Stimulated activated CD8-positive, alpha-beta memory T cell treated with anti-CD3 and anti-CD28 coated beads, Interleukin-7, amount 100 ng/mL, for 1 hour (primary cell): ENCODE data around the gene TBX10.
"Not testable (repeated sequence)": the region's sequence is repeated elsewhere in the genome, so short reads cannot be mapped to it uniquely, and the experiment has no call there.

Source experiments
- DNase-seq, 2 donors: peaks; one replicate each; pipeline ENCODE4 v3.0.0-alpha.2; 2020; ENCODE audit warnings: low read depth in 2 of 2

The TBX10 gene

DNA sequence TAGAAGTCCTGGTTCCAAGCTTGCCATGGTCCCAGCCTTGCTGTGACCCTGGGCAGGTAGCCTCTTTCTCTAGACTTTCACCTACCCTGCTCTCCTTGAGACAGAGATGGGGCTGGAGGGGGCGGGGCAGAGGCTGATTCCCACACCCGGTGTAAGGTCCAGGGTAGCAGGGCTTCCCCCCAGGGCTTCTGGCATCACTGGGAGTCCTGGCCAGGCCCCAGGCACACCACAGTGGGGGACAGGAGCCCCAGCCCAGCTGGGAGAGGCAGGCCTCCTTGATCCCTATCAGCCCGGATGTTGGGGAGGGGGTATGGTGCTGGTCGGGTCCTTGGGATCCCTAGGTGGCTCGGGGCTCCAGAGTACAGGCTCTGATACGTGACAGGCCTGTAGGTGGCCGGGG lies 8.2 kb downstream of the TBX10 start:
- no peak for DNase-seq

DNA sequence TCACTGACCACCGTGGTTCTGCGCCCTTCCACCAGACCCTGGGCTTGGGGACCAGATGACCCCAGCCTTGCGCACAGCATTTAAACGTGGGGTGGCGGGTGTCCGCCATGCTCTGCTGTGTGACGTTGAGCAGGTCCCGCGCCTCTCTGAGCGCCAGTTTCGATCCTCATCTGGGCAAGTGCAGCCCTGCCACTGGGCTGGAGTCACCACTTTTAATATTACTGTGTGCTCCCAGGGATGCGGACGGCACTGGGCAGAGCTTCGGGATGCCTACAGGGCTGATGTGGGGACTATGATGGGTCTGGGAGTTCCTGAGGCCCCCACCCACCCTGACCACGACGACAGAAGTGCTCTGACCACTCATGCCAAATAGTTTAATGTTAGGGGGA lies 8.6 kb downstream of the TBX10 start:
- no peak for DNase-seq

DNA sequence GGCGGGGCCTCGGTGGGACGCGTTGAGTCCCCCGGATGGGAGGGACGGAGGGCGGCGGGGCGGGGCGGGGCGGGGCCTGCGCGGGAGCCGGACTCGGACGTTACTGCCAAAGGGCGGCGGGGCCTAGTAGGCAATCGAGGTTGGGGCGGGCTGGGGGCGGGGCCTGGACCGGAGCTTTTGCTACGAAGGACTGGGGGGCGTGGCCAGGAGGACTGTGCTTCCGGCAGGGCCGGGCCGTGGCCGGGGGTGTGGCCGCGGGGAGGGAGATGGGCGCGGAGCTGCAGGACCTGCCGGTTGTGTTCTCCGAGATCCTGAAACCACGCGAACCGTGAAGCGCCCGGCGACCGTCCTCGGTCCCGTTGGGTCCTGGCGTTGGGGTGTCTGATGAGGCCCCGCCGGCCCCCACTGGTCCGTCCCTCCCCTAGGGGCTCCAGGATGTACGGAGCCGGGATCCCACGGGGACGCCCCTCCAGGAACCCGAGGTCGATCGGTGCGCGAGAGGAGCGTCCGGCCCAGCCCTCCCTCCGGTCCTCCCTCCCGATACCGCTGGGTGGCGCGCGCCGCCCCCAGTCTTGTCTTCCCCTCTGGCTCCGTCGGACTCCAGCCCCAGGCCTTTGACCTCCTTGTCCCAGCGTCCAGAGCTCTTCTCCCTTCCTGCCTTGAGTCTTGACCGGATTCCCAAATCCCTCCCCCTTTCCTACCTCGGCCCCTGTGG lies 9.2 kb downstream of the TBX10 start:
- peak in 1 of 2 donors; percentile 86 for DNase-seq

DNA sequence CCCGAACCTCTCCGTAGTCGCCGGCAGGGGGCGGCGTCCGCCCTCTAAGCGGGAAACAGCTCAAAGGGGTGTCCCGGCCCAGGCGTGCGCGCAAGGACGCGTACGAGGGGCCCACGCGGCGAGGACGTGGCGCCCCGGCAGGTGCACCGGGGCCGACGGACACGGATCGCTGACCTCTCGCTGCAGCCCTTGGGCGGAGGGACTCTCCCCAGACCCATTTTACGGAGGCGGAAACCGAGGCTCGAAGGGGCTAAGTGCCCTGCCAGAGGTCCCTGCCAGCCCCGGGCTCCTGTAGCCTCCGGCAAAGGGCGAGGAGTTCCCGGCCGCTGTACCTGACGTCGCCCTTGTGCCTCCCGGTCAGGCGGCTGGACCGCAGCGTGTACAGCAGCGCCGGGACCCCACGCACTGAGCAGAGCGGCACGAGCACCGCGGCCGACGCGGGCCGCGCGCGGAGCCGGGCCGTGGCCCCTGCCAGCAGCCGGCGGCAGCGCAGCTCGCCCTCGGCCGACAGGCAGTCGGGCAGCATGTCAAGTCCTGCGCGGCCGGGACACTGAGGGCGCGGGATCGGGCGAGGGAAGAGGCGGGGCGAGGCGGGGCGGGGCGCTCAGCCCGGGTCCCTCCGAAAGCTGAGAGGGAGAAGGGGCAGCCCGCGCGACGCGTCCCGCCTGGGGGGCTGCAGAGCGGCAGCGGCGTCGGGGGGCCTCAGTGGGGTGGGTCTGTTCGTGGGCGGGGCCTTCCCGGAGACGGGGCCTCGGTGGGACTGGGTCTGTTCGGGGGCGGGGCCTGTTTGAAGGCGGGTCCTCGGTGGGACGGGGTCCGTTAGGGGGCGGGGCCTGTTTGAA lies 10.0 kb downstream of the TBX10 start, which contains the start of gene NUDT8:
TSS of gene NUDT8 (minus strand) at position 552 of the 842 bp plus-strand sequence. CDS start at position 526, 26 bp downstream.
- peak; percentile 73 to 96 for DNase-seq

DNA sequence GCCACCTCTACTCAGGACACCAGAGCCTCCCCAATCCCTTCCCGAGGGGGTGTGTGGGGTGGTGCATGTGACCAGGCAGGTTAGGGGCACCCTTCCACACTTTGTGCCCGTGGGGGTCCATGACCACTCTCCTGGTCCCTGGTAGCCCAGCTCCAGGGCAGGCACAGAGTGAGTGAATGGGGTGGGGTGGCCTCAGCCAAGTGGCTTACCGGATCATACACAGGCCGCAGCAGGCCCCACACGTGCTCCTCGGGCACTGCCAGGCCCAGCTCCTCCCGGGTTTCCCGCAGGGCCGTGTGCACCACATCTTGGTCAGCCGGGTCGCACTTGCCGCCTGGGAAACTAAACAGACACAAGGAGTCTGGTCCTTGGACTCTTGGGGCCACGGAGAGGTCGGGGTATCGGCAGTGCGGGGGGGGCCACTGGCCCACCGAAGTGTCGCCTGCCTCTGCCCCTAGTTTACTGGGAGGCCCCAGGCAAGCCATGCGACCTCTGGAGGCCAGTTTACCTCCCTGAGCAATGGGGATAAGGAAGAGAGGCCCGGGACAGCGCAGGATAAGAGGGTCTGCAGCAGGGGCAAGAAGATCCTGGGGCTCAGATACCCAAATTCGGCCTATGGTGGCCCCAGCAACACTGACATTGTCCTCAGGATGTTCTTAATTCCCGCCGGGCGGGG lies 10.7 kb downstream of the TBX10 start:
- DNase-seq: no peak

DNA sequence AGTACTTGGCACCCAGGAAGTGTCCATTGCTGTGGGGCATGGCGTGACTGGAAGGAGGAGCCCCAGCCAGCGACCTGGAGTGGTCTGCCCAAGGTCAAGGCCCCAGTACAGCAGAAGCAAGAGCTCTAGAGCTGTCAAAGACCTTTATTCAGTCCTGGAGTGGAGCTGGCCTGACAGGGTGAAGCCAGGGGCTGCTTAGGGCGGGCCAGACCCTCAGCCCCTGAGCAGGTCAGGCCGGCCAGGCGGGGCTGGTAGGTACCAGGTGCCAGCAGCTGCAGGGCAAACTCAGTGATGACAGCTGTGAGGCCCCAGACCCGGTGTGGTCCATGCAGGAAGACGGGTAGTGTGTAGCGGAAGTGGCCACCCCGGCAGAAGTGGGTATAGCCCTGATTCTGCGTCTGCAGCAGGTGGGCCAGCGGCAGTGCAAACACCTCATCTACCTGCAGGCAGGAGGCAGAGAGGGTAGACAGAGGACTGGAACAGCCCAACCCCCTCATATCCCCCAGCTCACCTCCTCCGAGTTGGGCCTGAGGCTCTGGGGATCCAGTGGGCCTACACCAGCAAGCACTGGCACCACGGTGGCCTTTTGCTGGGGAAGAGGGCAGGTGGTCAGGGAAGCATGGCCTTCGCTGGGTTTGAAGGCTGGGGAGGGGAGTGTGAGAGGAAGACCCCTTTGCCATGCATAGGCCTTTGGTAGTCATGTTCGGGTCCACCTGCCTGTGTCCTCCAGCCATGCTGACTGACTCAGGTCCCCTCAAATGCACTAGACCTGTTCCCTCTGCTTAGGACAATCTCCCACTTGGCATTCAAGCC lies 11.5 kb downstream of the TBX10 start:
- no peak for DNase-seq

DNA sequence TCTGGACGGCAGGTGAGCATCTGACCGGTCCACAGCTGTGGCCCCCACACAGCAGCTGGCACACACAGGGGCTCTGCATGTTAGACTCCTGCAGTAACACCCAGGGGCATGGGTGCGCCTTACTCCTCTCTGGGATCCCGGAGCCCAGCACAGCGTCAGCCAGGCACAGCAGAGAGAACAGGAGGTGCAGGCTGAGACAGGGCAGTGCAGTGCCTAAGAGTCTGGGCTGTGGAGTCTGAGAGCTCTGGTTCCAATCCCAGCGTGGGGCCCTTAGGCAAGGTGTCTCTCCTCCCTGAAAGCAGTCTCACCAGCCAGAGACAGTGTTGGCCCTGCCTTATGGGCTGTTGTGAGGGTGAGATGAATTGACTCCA lies 12.1 kb downstream of the TBX10 start:
- no peak for DNase-seq

DNA sequence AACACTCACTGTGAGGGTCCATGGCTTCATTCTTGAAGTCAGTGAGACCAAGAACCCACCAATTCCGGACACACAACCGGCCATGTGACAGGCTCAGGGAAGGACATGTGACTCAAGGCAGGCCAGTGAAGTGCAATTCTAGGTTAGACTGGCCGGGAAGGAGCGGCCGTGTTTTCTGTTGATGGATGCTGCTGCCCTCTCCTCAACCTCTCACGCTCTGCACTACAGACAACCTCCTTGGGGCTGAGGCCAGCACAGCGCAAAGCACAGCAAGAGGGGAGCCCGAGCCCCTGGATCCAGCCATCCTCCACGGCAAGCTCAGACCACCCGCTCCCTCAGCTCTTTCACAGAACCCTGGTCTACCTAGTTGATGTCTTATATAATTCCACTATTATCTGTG lies 12.6 kb downstream of the TBX10 start:
- DNase-seq: no peak

DNA sequence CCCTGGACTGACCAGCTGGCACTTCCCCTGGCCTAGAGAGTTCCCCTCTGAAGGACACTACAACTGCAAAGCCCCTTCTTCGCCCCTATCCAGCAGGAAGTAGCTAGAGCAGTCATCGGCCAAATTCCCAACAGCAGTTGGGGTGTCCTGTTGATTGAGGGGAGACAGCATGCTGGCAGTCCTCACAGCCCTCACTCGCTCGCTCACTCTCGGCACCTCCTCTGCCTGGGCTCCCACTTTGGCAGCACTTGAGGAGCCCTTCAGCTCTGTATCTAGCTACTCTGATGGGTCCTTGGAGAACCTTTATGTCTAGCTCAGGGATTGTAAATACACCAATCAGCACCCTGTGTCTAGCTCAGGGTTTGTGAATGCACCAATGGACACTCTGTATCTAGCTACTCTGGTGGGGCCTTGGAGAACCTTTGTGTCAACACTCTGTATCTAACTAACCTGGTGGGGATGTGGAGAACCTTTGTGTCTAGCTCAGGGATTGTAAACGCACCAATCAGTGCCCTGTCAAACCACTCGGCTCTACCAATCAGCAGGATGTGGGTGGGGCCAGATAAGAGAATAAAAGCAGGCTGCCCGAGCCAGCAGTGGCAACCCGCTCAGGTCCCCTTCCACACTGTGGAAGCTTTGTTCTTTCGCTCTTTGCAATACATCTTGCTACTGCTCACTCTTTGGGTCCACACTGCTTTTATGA lies 13.3 kb downstream of the TBX10 start:
- not testable (repeated sequence) for DNase-seq

DNA sequence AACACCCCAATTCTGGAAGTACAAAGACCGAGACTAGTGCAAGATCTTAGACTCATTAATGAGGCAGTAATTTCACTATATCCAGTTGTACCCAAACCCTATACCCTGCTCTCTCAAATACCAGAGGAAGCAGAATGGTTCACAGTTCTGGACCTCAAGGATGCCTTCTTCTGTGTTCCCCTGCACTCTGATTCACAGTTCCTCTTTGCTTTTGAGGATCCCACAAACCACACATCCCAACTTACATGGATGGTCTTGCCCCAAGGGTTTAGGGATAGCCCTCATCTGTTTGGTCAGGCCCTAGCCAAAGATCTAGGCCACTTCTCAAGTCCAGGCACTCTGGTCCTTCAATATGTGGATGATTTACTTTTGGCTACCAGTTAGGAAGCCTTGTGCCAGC lies 15.8 kb downstream of the TBX10 start:
- DNase-seq: not testable (repeated sequence)

DNA sequence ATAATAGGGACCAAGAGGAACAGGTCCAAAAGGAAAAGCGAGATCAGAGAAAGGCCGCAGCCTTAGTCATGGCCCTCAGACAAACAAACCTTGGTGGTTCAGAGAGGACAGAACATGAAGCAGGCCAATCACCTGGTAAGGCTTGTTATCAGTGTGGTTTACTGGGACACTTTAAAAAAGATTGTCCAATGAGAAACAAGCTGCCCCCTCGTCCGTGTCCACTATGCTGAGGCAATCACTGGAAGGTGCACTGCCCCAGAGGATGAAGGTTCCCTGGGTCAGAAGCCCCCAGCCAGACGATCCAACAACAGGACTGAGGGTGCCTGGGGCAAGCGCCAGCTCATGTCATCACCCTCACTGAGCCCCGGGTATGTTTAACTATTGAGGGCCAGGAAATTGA lies 16.7 kb downstream of the TBX10 start:
- DNase-seq: not testable (repeated sequence)

DNA sequence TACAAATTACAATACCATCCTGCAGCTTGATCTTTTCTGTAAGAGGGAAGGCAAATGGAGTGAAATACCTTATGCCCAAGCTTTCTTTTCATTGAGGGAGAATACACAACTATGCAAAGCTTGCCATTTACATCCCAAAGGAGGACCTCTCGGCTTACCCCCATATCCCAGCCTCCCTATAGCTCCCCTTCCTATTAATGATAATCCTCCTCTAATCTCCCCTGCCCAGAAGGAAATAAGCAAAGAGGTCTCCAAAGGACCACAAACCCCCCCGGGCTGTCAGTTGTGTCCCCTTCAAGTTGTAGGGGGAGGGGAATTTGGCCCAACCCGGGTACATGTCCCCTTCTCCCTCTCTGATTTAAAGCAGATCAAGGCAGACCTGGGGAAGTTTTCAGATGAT lies 17.6 kb downstream of the TBX10 start:
- DNase-seq: not testable (repeated sequence)

DNA sequence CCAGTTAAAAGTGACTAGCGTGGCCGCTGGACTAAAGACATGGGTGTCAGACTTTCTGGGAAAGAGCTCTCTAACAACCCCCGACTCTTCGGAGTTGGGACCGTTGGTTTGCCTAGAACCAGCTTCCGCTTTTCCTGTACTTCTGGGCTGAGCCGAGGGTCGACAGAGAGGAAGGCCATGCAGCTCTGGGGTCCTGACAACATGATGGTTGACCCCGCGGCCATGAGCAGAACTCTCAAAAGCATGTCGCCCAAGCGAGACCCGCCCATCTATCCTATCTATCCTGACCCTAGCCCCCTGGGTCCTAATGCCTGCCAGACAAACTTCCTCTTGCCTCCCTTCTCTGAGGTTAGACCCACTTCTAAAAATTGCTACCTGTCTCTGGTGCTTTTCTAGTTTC lies 18.9 kb downstream of the TBX10 start:
- not testable (repeated sequence) for DNase-seq

DNA sequence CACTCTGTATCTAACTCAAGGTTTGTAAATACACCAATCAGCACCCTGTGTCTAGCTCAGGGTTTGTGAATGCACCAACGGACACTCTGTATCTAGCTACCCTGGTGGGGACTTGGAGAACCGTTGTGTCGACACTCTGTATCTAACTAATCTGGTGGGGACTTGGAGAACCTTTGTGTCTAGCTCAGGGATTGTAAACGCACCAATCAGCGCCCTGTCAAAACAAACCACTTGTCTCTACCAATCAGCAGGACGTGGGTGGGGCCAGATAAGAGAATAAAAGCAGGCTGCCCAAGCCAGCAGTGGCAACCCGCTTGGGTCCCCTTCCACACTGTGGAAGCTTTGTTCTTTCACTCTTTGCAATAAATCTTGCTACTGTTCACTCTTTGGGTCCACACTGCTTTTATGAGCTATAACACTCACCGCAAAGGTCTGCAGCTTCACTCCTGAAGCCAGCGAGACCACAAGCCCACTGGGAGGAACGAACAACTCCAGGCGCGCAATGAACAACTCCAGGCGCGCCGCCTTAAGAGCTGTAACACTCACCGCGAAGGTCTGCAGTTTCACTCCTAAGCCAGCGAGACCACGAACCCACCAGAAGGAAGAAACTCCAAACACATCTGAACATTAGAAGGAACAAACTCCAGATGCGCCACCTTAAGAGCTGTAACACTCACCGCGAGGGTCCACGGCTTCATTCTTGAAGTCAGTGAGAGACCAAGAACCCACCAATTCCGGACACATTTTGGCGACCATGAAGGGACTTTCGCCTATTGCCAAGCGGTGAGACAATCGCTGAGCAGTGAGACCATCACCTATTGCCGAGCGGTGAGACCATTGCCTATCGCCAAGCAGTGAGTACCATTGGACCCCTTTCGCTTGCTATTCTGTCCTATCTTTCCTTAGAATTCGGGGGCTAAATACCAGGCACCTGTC lies 19.6 kb downstream of the TBX10 start:
- DNase-seq: not testable (repeated sequence)

DNA sequence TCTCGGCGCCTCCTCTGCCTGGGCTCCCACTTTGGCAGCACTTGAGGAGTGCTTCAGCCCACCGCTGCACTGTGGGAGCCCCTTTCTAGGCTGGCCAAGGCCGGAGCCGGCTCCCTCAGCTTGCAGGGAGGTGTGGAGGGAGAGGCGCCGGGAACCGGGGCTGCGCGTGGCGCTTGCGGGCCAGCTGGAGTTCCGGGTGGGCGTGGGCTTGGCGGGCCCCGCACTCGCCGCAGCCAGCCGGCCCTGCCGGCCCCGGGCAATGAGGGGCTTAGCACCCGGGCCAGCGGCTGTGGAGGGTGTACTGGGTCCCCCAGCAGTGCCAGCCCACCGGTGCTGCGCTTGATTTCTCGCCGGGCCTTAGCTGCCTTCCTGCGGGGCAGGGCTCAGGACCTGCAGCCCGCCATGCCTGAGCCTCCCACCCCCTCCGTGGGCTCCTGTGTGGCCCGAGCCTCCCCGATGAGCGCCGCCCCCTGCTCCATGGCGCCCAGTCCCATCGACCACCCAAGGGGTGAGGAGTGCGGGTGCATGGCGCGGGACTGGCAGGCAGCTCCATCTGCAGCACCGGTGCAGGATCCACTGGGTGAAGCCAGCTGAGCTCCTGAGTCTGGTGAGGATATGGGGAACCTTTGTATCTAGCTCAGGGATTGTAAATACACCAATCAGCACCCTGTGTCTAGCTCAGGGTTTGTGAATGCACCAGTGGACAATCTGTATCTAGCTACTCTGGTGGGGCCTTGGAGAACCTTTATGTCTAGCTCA lies 20.5 kb downstream of the TBX10 start:
- not testable (repeated sequence) for DNase-seq

DNA sequence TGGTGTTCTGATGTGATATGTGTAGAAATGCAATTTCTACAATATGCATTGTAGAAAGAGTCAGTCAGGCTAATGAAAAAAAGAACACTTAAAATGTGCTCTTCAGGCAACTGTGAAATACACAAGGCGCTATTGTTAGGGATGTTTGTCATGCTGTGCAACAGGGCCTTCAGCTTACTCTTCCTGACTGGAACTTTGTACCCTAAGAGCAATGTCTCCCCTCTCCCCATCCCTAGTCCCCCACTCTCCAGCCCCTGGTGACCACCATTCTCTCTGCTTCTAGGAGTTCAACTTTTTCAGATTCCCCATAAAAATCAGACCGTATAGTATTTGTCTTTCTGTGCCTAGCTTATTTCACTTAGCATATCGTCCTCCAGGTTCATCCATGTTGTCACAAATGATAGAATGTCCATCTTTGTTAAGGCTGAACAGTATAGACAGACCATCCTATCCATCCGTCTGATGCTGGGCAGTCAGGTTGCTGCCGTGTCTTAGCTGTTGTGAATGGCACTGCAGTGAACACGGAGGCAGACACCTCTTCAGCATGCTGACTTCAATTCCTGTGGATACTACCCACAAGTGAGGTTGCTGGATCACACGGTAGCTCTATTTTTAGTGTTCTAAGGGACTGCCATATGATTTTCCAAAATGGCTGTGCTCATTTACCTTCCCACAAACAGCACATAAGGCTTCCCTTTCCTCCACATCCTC lies 22.2 kb downstream of the TBX10 start:
- no peak for DNase-seq

DNA sequence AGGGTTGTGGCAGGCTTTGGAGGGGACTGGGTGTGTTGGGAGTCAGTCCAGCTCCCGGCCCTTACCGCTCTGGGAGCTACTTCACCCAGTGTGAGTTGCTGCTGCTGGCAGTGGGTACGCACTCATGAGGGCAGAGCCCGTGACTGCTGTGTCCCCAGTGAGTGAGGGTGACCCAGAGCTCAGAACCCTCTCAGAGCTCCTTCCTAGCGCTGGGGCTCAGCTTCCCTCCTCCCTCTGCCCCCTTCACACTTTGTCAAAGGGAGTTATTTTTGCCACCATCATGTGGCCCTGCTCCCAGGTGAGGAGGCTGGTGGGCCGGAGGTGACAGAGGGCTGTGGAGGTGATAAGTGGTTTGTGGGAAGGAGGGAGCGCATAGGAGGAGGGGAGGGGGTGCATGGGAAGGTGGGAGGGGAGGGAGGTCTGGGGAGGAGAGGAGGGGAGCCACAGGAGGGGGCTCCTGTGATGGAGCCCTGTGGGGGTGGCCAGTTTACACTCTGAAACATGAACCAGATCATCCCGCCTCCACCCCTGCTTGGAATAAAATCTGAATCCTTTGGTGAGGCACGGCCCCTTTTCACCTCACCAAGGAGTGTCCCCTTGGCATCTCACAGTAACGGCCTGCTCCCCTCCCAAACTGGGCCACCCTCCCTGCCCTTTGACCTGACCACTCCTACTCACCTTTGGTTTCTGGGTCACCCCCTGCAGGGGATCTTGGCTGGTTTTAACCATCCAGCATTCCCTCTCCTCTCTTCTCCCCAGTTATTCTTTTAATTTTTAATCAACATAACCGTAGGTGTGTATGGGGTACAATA lies 22.9 kb downstream of the TBX10 start:
- no peak for DNase-seq
